Keratinocyte (primary cell): ENCODE data around the gene CCDC34. TPM values are rescaled to one million over a fixed set of nuclear protein-coding genes. Genes with fewer than 3 reads are reported as not detected.

Source experiments
- DNase-seq: peaks from one replicate; pipeline ENCODE4 v3.0.0-alpha.2; 2011; ENCODE audit warnings: low read depth, missing footprints, low spot score
- FAIRE-seq: peaks from 2 replicates; lab custom pipeline; 2011; peaks lifted over from hg19 to GRCh38; lab: Jason Lieb, UNC
- H2AFZ ChIP-seq: 2 replicates; pipeline ENCODE4 v1.6.0; 2012; ENCODE audit warnings: low read length, control low read depth, inconsistent platforms; ENCODE audit not compliant: control insufficient read depth
- H3K27ac ChIP-seq: 2 replicates; pipeline ENCODE4 v1.5.1; 2011; ENCODE audit warnings: low read length; ENCODE audit not compliant: control insufficient read depth, insufficient read depth
- H3K27me3 ChIP-seq: 3 replicates; pipeline ENCODE4 v1.6.0; 2011; ENCODE audit warnings: low read length; ENCODE audit not compliant: control insufficient read depth, insufficient read depth; ENCODE audit errors: extremely low read depth
- H3K36me3 ChIP-seq, 2 experiments: 2 replicates in 1 of 2; 3 replicates in 1 of 2; pipeline ENCODE4 v1.5.1; 2011; ENCODE audit warnings: low read length in 2 of 2, mild to moderate bottlenecking in 1 of 2; ENCODE audit not compliant: control insufficient read depth in 2 of 2, insufficient read depth in 2 of 2; ENCODE audit errors: extremely low read depth in 1 of 2
- H3K4me1 ChIP-seq: 3 replicates; pipeline ENCODE4 v1.5.1; 2011; ENCODE audit warnings: low read length; ENCODE audit not compliant: control insufficient read depth, insufficient read depth; ENCODE audit errors: extremely low read depth
- H3K4me2 ChIP-seq: 3 replicates; pipeline ENCODE4 v1.6.0; 2011; ENCODE audit warnings: low read depth, low read length; ENCODE audit not compliant: control insufficient read depth, insufficient read depth; ENCODE audit errors: extremely low read depth
- H3K4me3 ChIP-seq, 3 experiments: fragments of 200-600 bp in 1 of 3; sonication (generic) in 1 of 3; 2 replicates in 2 of 3; 3 replicates in 1 of 3; pipeline ENCODE4 v1.5.1; 2011 to 2016; ENCODE audit warnings: low read length in 3 of 3, mild to moderate bottlenecking in 3 of 3, control low read depth in 2 of 3, inconsistent platforms in 1 of 3, low read depth in 1 of 3, mixed read lengths in 1 of 3, mixed run types in 1 of 3, moderate library complexity in 1 of 3; ENCODE audit not compliant: control insufficient read depth in 2 of 3, insufficient read depth in 2 of 3; ENCODE audit errors: extremely low read depth in 1 of 3
- H3K79me2 ChIP-seq: 2 replicates; pipeline ENCODE4 v1.6.0; 2012; ENCODE audit warnings: low read length; ENCODE audit not compliant: control insufficient read depth, insufficient read depth
- H3K9ac ChIP-seq: 3 replicates; pipeline ENCODE4 v1.6.0; 2011; ENCODE audit warnings: low read length; ENCODE audit not compliant: control insufficient read depth, insufficient read depth; ENCODE audit errors: extremely low read depth
- H3K9me1 ChIP-seq: 3 replicates; pipeline ENCODE4 v1.6.0; 2011; ENCODE audit warnings: low read length; ENCODE audit not compliant: control insufficient read depth, insufficient read depth; ENCODE audit errors: extremely low read depth
- H3K9me3 ChIP-seq: 2 replicates; pipeline ENCODE4 v1.5.1; 2012; ENCODE audit warnings: low read depth, low read length; ENCODE audit not compliant: control insufficient read depth
- H4K20me1 ChIP-seq: 3 replicates; pipeline ENCODE4 v1.6.0; 2011; ENCODE audit warnings: low read length; ENCODE audit not compliant: control insufficient read depth, insufficient read depth; ENCODE audit errors: extremely low read depth
- CTCF ChIP-seq, 3 experiments: IDR thresholded peaks in 1 of 3; conservative IDR thresholded peaks in 1 of 3; optimal IDR thresholded peaks in 1 of 3; 2 replicates in 2 of 3; 3 replicates in 1 of 3; pipeline versions ENCODE3 to v1.5.1; 2011; ENCODE audit warnings: low read length in 3 of 3, mild to moderate bottlenecking in 3 of 3, moderate library complexity in 2 of 3, control low read depth in 1 of 3, inconsistent platforms in 1 of 3; ENCODE audit not compliant: insufficient read depth in 2 of 3; ENCODE audit errors: extremely low read depth in 1 of 3
- EZH2 ChIP-seq: IDR thresholded peaks from one replicate; pipeline ENCODE4 v1.6.1; 2012; ENCODE audit warnings: inconsistent platforms, mild to moderate bottlenecking, low read length, moderate library complexity
- dilution Hi-C: fragments of 300-500 bp; cut with MboI; formaldehyde crosslinking; loops from one replicate; pipeline ENCODE4 v1.7.0; 2020; ENCODE audit warnings: low sequenced_read_pairs; ENCODE audit not compliant: extremely low pct_ligation_motif_present
- polyA plus RNA-seq, 5 experiments: library from polyadenylated mRNA; depleted of rRNA in 3 of 5; stranded (reverse) in 3 of 5; stranded (forward) in 1 of 5; unstranded in 1 of 5; fragments of >200 nt; gene quantifications; 1 replicate in 1 of 5; 2 replicates in 3 of 5; 3 replicates in 1 of 5; pipeline versions ENCODE4 v1.2.1 to v1.2.3, GENCODE V29; 2011 to 2012; ENCODE audit warnings: missing spikeins in 2 of 5, low read depth in 1 of 5, low replicate concordance in 1 of 5

The CCDC34 gene
- polyA plus RNA-seq, 1 donor (not counting 4 experiments of a cell fraction or from before 2014, with no cell fraction given), result 4.2 TPM

DNA sequence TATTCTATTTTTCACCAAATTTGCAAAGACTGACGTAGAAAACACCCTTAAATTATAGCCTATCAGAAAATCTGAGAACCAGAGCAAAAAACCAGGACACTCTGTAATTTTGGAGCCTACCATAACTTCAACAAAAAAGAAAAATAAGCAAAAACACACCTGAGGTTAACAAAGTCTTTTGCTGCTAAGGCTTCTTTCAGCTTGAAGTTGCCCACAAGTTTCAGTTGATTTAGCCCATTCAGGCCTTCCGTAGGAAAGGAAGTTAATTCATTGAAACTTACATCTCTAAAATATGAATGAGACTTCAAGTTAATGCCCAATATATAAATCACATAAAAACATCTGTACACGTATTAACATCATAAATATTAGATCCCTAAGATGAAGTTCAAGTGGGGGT lies 10.4 kb upstream of the CCDC34 start:
- Histone ChIP-seq H3K4me1 (no peaks in the 10 kb centered on the region), H3K36me3 (peaks cover 8 to 21% of the 10 kb centered on the region in 2 experiments), H3K79me2 (no peaks in the 10 kb centered on the region), H3K27me3 (no peaks in the 10 kb centered on the region), H3K4me3 (no peak overlapping the region), H3K4me2 (no peak overlapping the region), H2AFZ (no peak overlapping the region), H3K9me3 (no peaks in the 10 kb centered on the region), H3K9me1 (no peaks in the 10 kb centered on the region), H4K20me1 (no peaks in the 10 kb centered on the region), H3K9ac (no peak overlapping the region), H3K27ac (no peak overlapping the region)
- TF ChIP-seq CTCF (optimal IDR thresholded peaks at IDR 0.05 in 1 of 3, IDR thresholded peaks at IDR 0.05 in 1 of 3, conservative IDR thresholded peaks at IDR 0.05 in 1 of 3; ENCODE audit: extremely low read depth in 1 of 3, insufficient read depth in 2 of 3, low read length in 3 of 3) (no peak), EZH2 (no peak)
- dilution Hi-C loops, result no loop called here
- no peak for FAIRE-seq
- no peak for DNase-seq

- no peaks in the 10 kb centered on the region for H3K9me1 ChIP-seq
- TF ChIP-seq CTCF (optimal IDR thresholded peaks at IDR 0.05 in 1 of 3, IDR thresholded peaks at IDR 0.05 in 1 of 3, conservative IDR thresholded peaks at IDR 0.05 in 1 of 3; ENCODE audit: extremely low read depth in 1 of 3, insufficient read depth in 2 of 3, low read length in 3 of 3) (no peak), EZH2 (no peak)
- no peaks in the 10 kb centered on the region for H3K4me1 ChIP-seq
- no peak overlapping the region for H3K4me3 ChIP-seq
- H3K4me2 ChIP-seq, result no peak overlapping the region
- no peaks in the 10 kb centered on the region for H3K79me2 ChIP-seq
- H3K27ac ChIP-seq, result no peak overlapping the region
- no peak overlapping the region for H2AFZ ChIP-seq
- H3K9me3 ChIP-seq, result no peaks in the 10 kb centered on the region
- H3K9ac ChIP-seq, result no peak overlapping the region
- no peak for DNase-seq
- dilution Hi-C loops, result no loop called here
- FAIRE-seq, result no peak
- no peaks in the 10 kb centered on the region for H4K20me1 ChIP-seq
- peaks cover 8 to 25% of the 10 kb centered on the region in 2 experiments for H3K36me3 ChIP-seq
- no peaks in the 10 kb centered on the region for H3K27me3 ChIP-seq
Observed at GRCh38 chr11:27372164-27372563, 9.1 kb upstream of the CCDC34 start.
